Astrocyte (in vitro differentiated cells and primary cell): ENCODE measurements around the gene GOLPH3.

Experiments
- EZH2 ChIP-seq: IDR thresholded peaks from 2 replicates; pipeline ENCODE4 v1.6.1; 2012; ENCODE audit warnings: mild to moderate bottlenecking, low read length, inconsistent platforms; ENCODE audit not compliant: insufficient read depth
- TF ChIP-seq, protein P1 (sequence below): IDR thresholded peaks from 2 replicates; pipeline ENCODE4 v1.5.1; 2011; ENCODE audit warnings: low read depth, mild to moderate bottlenecking, inconsistent platforms, low read length, moderate library complexity; ENCODE audit not compliant: insufficient read depth

DNA sequence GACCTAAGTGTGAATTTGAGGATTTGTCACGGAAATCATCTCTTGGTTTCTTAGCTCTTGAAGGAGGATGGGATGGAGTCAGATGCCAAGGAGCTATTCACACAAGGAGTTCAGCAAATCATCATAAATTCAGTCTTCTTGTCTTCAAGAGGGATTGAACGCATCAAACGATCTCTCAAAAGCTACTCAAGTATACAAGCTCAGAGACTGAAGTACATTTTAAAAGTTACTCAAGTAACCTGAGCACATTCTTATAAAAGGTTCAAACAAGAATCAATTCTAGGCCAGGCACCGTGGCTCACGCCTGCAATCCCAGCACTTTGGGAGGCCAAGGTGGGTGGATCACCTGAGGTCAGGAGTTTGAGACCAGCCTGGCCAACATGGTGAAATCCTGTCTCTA is 21.1 kb upstream of the GOLPH3 start:
- TF ChIP-seq, protein P1, sequence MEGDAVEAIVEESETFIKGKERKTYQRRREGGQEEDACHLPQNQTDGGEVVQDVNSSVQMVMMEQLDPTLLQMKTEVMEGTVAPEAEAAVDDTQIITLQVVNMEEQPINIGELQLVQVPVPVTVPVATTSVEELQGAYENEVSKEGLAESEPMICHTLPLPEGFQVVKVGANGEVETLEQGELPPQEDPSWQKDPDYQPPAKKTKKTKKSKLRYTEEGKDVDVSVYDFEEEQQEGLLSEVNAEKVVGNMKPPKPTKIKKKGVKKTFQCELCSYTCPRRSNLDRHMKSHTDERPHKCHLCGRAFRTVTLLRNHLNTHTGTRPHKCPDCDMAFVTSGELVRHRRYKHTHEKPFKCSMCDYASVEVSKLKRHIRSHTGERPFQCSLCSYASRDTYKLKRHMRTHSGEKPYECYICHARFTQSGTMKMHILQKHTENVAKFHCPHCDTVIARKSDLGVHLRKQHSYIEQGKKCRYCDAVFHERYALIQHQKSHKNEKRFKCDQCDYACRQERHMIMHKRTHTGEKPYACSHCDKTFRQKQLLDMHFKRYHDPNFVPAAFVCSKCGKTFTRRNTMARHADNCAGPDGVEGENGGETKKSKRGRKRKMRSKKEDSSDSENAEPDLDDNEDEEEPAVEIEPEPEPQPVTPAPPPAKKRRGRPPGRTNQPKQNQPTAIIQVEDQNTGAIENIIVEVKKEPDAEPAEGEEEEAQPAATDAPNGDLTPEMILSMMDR = no peak
- no peak for TF ChIP-seq EZH2
